ENCODE data around the gene VSIG1. TPM values are rescaled to one million over a fixed set of nuclear protein-coding genes. Genes with fewer than 3 reads are reported as not detected.

The VSIG1 gene
- total RNA-seq, 1 experiment from 2014 or later: 0.07 TPM

- no peaks in the 10 kb centered on the region for H3K36me3 ChIP-seq (ENCODE audit: control insufficient read depth in 1 of 2, insufficient read depth in 2 of 2, low read length in 2 of 2)
- H3K27me3 ChIP-seq (ENCODE audit: insufficient read depth, low read length): no peaks in the 10 kb centered on the region
- H2AFZ ChIP-seq (ENCODE audit: low read depth, low read length, poor library complexity, severe bottlenecking): no peak overlapping the region
- no peaks in the 10 kb centered on the region for H4K20me1 ChIP-seq (ENCODE audit: insufficient read depth)
- H3K9me3 ChIP-seq (ENCODE audit: control insufficient read depth in 1 of 2, insufficient read depth in 1 of 2, low read depth in 1 of 2, low read length in 2 of 2): no peaks in the 10 kb centered on the region
- no peaks in the 10 kb centered on the region for H3K4me1 ChIP-seq (ENCODE audit: control insufficient read depth in 1 of 2, insufficient read depth in 2 of 2, low read length in 2 of 2)
- ChIA-PET POLR2A (no interaction called here), CTCF (no interaction called here), RAD21 (ENCODE audit: low non-redundant PET in 1 of 2, low total read pairs in 2 of 2, uncharacterized antibody in 2 of 2, unreplicated experiment in 2 of 2) (no interaction called here)
- intact Hi-C loops (cut with micrococcal nuclease): no loop called here
- no peak for ATAC-seq
- no TSS peak for BruUV-seq (replicated peaks)
- TF ChIP-seq SP1 (IDR thresholded peaks at IDR 0.05; ENCODE audit: low read depth) (no peak), EGR1 (IDR thresholded peaks at IDR 0.05; ENCODE audit: low read depth) (no peak)
- H3K27ac ChIP-seq (ENCODE audit: low read depth, low read length): no peak overlapping the region
- H3K4me2 ChIP-seq (ENCODE audit: low read length): no peak overlapping the region
- H3K4me3 ChIP-seq (replicated peaks in 1 of 2; ENCODE audit: low read depth in 1 of 2, low read length in 2 of 2): no peak overlapping the region
- no peak overlapping the region for H3K9ac ChIP-seq (ENCODE audit: low read length)
- no peaks in the 10 kb centered on the region for H3K9me2 ChIP-seq (ENCODE audit: insufficient read depth)
- no peaks in the 10 kb centered on the region for H3K79me2 ChIP-seq (ENCODE audit: insufficient read depth, low read length)
- DNase-seq (ENCODE audit: low read depth, low spot score): no peak
Measured at GRCh38 chrX:108105473-108105872, 60.6 kb downstream of the VSIG1 start.

GRCh38 chrX:108114541-108114940 lies 69.7 kb downstream of the VSIG1 start:
- Histone ChIP-seq H3K4me2 (ENCODE audit: low read length) (no peak overlapping the region), H3K27ac (ENCODE audit: low read depth, low read length) (no peak overlapping the region), H3K9me3 (ENCODE audit: control insufficient read depth in 1 of 2, insufficient read depth in 1 of 2, low read depth in 1 of 2, low read length in 2 of 2) (no peaks in the 10 kb centered on the region), H4K20me1 (ENCODE audit: insufficient read depth) (no peaks in the 10 kb centered on the region), H3K4me3 (replicated peaks in 1 of 2; ENCODE audit: low read depth in 1 of 2, low read length in 2 of 2) (no peak overlapping the region), H2AFZ (ENCODE audit: low read depth, low read length, poor library complexity, severe bottlenecking) (no peak overlapping the region), H3K4me1 (ENCODE audit: control insufficient read depth in 1 of 2, insufficient read depth in 2 of 2, low read length in 2 of 2) (no peaks in the 10 kb centered on the region), H3K79me2 (ENCODE audit: insufficient read depth, low read length) (no peaks in the 10 kb centered on the region), H3K27me3 (ENCODE audit: insufficient read depth, low read length) (no peaks in the 10 kb centered on the region), H3K9me2 (ENCODE audit: insufficient read depth) (no peaks in the 10 kb centered on the region), H3K36me3 (ENCODE audit: control insufficient read depth in 1 of 2, insufficient read depth in 2 of 2, low read length in 2 of 2) (no peaks in the 10 kb centered on the region), H3K9ac (ENCODE audit: low read length) (no peak overlapping the region)
- CTCF ChIA-PET: no interaction called here
- BruUV-seq (replicated peaks): no TSS peak
- RAD21 ChIA-PET (ENCODE audit: low non-redundant PET in 1 of 2, low total read pairs in 2 of 2, uncharacterized antibody in 2 of 2, unreplicated experiment in 2 of 2): no interaction called here
- intact Hi-C loops (cut with micrococcal nuclease): no loop called here
- DNase-seq (ENCODE audit: low read depth, low spot score) (no peak), ATAC-seq (no peak)
- no peak for TF ChIP-seq ZBTB33 (IDR thresholded peaks at IDR 0.05; ENCODE audit: extremely low read depth, insufficient replicate concordance, low read length)
- TF ChIP-seq POLR2A (IDR thresholded peaks at IDR 0.05; ENCODE audit: borderline replicate concordance, extremely low read depth, insufficient read depth, insufficient read length): no peak
- TF ChIP-seq, protein P1, sequence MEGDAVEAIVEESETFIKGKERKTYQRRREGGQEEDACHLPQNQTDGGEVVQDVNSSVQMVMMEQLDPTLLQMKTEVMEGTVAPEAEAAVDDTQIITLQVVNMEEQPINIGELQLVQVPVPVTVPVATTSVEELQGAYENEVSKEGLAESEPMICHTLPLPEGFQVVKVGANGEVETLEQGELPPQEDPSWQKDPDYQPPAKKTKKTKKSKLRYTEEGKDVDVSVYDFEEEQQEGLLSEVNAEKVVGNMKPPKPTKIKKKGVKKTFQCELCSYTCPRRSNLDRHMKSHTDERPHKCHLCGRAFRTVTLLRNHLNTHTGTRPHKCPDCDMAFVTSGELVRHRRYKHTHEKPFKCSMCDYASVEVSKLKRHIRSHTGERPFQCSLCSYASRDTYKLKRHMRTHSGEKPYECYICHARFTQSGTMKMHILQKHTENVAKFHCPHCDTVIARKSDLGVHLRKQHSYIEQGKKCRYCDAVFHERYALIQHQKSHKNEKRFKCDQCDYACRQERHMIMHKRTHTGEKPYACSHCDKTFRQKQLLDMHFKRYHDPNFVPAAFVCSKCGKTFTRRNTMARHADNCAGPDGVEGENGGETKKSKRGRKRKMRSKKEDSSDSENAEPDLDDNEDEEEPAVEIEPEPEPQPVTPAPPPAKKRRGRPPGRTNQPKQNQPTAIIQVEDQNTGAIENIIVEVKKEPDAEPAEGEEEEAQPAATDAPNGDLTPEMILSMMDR (IDR thresholded peaks at IDR 0.05 in 2 of 3, conservative IDR thresholded peaks at IDR 0.05 in 1 of 3; ENCODE audit: borderline replicate concordance in 1 of 3, insufficient read depth in 1 of 3, low read depth in 2 of 3, low read length in 2 of 3): no peak
- POLR2A ChIA-PET: no interaction called here

All from HCT116 (cell line).